GM19193 (cell line): ENCODE data around the gene JOSD1.

Source experiments
- POLR2A ChIP-seq: IDR thresholded peaks from 4 replicates; pipeline ENCODE4 v1.6.1; 2011; ENCODE audit not compliant: insufficient read depth, insufficient read length; ENCODE audit errors: extremely low read depth

JOSD1 gene

GRCh38 chr22:38710866-38711265 is 10.1 kb upstream of the JOSD1 start:
- no peak for TF ChIP-seq POLR2A

GRCh38 chr22:38710351-38710750 is 9.6 kb upstream of the JOSD1 start:
- no peak for TF ChIP-seq POLR2A

GRCh38 chr22:38709306-38709705 is 8.6 kb upstream of the JOSD1 start:
- no peak for TF ChIP-seq POLR2A

DNA sequence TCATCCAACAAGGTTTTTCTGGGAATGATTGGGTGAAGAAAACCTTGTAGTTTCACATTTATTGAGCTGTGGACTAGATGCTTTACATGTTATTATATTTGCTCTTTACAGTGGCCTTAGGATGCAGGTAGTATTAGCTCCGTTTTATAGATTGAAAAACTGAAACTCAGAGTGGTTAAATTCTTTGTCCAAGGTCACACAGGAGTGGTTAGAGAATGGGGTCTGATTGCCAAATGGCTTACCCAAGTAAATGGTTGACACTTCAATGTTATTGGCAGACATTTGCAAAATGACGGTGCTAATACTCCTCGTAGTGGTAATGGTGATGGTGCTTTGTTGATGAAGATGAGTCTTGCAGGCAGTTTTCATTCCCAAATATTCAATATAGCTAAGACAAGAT is 7.2 kb upstream of the JOSD1 start:
- no peak for TF ChIP-seq POLR2A

- TF ChIP-seq POLR2A, result no peak
Observed at GRCh38 chr22:38707346-38707745, 6.6 kb upstream of the JOSD1 start.

GRCh38 chr22:38706901-38707195 is 6.1 kb upstream of the JOSD1 start:
- TF ChIP-seq POLR2A, result no peak

DNA sequence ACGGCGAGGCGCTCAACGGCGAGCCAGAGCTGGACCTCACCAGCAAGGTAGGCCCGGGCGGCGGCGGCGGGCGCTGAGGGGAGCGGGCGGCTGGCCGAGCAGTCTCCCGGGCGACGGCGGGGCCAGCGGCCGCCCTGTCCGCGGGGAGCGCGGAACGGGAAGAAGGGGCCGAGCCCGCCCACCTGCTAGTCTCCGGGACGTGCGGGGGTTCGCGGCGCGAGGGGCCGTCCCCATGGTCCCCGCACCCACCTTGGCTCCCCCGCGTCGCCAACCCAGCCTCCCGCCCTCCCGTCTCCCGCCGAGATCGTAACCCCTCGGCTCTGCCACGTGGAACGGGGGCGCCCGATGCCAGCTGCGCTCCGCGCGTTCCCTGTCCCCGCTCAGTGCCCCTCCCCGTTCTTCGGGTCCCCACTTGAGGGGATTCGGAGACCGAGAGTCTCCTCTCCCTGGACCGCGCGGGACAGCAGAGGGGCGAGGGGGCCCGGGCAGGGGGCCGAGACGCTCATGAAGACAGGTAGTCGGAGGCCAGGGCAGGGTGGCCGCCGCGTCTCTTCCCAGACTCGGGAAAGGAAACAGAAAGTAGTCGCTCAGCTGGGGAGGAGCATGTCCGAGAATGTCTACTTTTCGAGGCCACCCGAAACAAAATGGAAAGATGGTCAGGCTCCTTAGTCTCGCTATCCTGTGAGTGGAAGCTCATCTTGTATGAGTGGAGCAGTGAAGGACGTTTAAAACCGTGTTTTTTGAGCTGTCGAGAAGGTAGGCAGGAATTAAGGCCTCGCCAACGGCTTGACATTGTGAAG is 5.6 kb upstream of the JOSD1 start:
- no peak for TF ChIP-seq POLR2A

DNA sequence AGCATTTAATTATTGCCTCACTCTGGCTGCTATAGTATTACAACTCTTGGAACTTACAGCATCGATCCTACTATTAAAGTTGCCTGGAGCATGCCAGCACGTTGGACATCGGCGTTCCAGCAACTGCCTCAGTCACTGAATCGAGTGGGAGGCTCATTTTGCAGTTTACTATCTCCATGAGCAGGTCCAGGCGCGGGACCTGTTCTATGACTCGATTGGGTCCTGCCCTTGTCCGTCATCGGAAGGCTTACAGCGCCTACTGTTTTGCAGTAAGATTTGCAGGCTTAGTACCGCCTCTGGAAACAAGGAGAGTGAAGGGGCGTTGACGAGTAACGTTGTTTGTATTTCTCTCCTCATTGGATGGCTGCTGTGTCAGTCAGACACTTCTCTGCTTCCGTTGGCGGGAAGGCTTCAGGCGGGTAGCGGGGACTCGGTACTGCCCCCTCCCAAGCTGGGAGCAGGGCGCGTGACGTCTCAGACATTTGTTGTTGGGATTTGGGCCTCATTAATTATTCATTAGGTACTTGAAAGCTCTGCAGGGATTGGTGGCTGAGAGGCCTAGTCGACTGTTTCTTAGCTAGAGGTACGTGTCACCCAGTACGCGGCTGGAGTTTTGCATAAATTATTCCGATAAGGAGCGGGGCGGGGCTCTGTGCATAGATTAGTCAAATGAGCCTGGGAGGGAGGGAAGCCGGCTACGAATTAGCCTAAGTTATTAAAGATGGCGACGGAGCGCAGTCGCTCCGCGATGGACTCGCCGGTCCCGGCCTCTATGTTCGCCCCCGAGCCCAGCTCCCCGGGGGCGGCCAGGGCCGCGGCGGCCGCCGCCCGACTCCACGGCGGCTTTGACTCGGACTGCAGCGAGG is 4.7 kb upstream of the JOSD1 start, which contains the start of gene GTPBP1:
TSS of gene GTPBP1 (plus strand) at position 710 of the 866 bp plus-strand sequence. CDS start at position 722, 12 bp downstream.
- TF ChIP-seq POLR2A, result peak; percentile 94

- TF ChIP-seq POLR2A, result no peak
Observed at GRCh38 chr22:38704654-38705234, 4.0 kb upstream of the JOSD1 start.

DNA sequence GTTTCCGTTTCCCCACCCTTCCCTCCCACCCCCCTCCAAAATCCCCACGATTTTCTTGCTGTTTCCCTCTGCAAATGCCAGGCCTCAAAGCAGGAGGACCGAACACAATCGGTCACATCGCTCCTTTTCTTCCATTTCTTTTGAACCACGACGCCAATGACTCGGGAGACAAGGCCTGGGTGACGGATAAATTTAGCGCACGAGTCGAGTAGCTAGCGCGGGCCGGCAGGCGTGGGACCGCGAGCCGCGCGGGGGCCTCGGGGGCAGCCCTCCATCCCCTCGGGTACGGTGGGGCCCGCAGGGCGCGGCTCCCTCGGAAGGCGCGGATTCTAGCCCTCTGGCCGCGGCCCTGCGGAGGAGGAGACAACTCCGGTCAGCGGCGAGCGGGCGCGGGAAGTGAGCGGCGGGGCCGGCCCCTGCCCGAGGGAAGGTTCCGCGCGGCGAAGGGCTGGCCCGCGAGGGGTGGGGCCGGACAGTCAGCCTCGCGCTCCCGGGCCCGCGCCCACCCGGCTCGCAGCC is 414 bp downstream of the JOSD1 start:
- no peak for TF ChIP-seq POLR2A

GRCh38 chr22:38699784-38700183 is 959 bp downstream of the JOSD1 start:
- TF ChIP-seq POLR2A, result no peak

DNA sequence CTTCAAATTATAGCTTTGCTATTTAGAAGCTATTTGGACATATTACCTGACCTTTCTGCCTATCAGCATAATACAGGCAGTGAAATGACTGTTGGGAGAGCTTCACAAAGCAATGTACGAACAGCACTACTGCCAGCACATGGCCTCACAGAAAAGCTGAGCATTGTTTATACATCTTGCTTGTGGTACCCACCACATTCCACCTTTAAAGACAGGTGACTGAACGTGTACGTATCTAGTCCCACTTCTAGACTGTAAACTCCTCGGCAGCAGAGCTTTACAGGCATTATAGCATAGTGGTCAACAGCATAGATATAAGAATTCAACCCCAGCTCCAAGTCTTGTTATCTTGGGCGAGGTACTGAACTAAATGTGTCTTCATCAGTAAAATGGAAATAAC is 1.6 kb downstream of the JOSD1 start:
- TF ChIP-seq POLR2A, result no peak

GRCh38 chr22:38698407-38699094 is 2.2 kb downstream of the JOSD1 start:
- TF ChIP-seq POLR2A, result no peak

DNA sequence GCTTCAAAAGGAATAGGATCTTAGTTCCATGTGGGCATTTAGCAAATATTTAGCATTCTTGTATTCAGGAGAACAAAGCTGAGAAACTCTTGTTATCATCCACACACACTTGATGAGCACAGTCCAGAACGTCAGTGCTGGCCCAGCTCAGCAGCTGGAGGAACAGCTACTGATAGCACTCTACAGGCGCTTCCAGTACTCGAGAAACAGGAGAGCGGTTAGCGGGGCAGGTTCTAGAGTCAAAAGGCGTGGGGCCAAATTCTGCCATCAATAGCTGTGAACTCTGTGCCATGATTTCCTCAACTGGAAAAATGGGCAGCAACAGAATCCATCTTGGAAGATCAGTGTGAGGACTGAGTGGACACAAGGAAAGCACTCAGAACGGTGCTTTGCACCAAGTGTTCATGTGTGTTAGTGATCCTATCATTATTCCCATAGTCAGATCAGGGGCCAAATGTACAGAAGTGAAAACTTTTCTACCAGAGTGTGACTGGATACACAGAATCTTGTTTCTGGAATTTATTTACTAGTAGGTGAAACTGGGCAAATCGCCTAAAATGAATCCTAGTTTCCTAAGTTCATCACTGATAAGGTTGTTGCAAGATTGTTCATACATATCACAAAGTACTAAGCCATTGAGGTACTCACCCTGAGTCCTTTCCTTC is 3.2 kb downstream of the JOSD1 start:
- no peak for TF ChIP-seq POLR2A
